Mammary epithelial cell (primary cell): ENCODE data around the gene HSPA6.

ENCODE experiments used
- CTCF ChIP-seq, 2 donors: IDR thresholded peaks in 1 of 2; conservative IDR thresholded peaks in 1 of 2; 2 replicates each; pipeline ENCODE4 v1.5.1; 2011 to 2012; ENCODE audit warnings: inconsistent platforms in 2 of 2, low read length in 2 of 2, mild to moderate bottlenecking in 2 of 2, control low read depth in 1 of 2, low read depth in 1 of 2; ENCODE audit not compliant: insufficient read depth in 1 of 2; ENCODE audit errors: extremely low read depth in 1 of 2
- EZH2 ChIP-seq: IDR thresholded peaks from 2 replicates; pipeline ENCODE4 v1.6.1; 2012; ENCODE audit warnings: low read length, inconsistent platforms, borderline replicate concordance

GRCh38 chr1:161511018-161511755 is 13.2 kb upstream of the HSPA6 start:
- TF ChIP-seq CTCF (conservative IDR thresholded peaks at IDR 0.05 in 1 of 2, IDR thresholded peaks at IDR 0.05 in 1 of 2; ENCODE audit: extremely low read depth in 1 of 2, insufficient read depth in 1 of 2, low read depth in 1 of 2, low read length in 2 of 2) (no peak), EZH2 (no peak)
